Sigmoid colon (tissue), 7 donors: ENCODE measurements around the gene ENTPD1. TPM values are rescaled to one million over a fixed set of nuclear protein-coding genes. Genes with fewer than 3 reads are reported as not detected.

Experiments
- DNase-seq: peaks from one replicate; pipeline ENCODE4 v3.0.0-alpha.2; 2019
- H3K27ac ChIP-seq, 4 donors: fragments of 200-600 bp; sonication (generic); one replicate each; pipeline ENCODE4 v1.5.1; 2016 to 2019; ENCODE audit warnings: mild to moderate bottlenecking in 1 of 4
- H3K27me3 ChIP-seq, 3 donors: fragments of 200-600 bp; sonication (generic); one replicate each; pipeline ENCODE4 v1.5.1; 2019; ENCODE audit warnings: mild to moderate bottlenecking in 1 of 3
- H3K36me3 ChIP-seq, 4 donors: fragments of 200-600 bp; sonication (generic); one replicate each; pipeline ENCODE4 v1.5.1; 2016 to 2019
- H3K4me1 ChIP-seq, 4 donors: fragments of 200-600 bp; sonication (generic); one replicate each; pipeline ENCODE4 v1.5.1; 2017 to 2019
- H3K4me3 ChIP-seq, 4 donors: fragments of 200-600 bp; sonication (generic); one replicate each; pipeline ENCODE4 v1.5.1; 2017 to 2019; ENCODE audit warnings: mild to moderate bottlenecking in 2 of 4, moderate library complexity in 1 of 4
- H3K9me3 ChIP-seq, 4 donors: fragments of 200-600 bp in 3 of 4; sonication (generic) in 3 of 4; one replicate each; pipeline versions ENCODE4 v1.5.1 to v1.6.1; 2013 to 2019
- CTCF ChIP-seq, 4 experiments: fragments of 450-650 bp in 3 of 4; fragments of 200-600 bp in 1 of 4; IDR thresholded peaks; one replicate each; pipeline ENCODE4 v1.5.1; 2016 to 2019; ENCODE audit warnings: antibody characterized with exemption in 4 of 4, mild to moderate bottlenecking in 3 of 4, moderate library complexity in 2 of 4
- EP300 ChIP-seq, 4 donors: sonication (generic); formaldehyde crosslinking; IDR thresholded peaks; one replicate each; pipeline ENCODE4 v1.6.1; 2017; ENCODE audit warnings: antibody characterized with exemption in 4 of 4
- POLR2A ChIP-seq, 2 donors: fragments of 450-650 bp; IDR thresholded peaks; one replicate each; pipeline ENCODE4 v1.6.1; 2016; ENCODE audit warnings: antibody characterized with exemption in 2 of 2, mild to moderate bottlenecking in 2 of 2, moderate library complexity in 2 of 2
- POLR2AphosphoS5 ChIP-seq, 4 donors: sonication (generic); formaldehyde crosslinking; IDR thresholded peaks; one replicate each; pipeline ENCODE4 v1.6.1; 2017; ENCODE audit warnings: antibody characterized with exemption in 4 of 4
- WGBS, 2 donors: extraction: QIAGEN DNeasy Blood & Tissue Kit; methylation state at CpG; one replicate each; pipeline ENCODE4 v1.1.7; 2013; 5-methylcytosine and 5-hydroxymethylcytosine counted together
- intact Hi-C: fragments of 100-400 bp; cut with DNase I; formaldehyde crosslinking; loops from one replicate; pipeline ENCODE4 v1.15.1; 2023
- polyA plus RNA-seq, 3 donors: library from polyadenylated mRNA; stranded (reverse); fragments of 200-250 nt; gene quantifications; one replicate each; pipeline ENCODE4 v1.2.3, GENCODE V29; 2013
- total RNA-seq, 4 donors: library from RNA; depleted of rRNA; stranded (reverse); fragments of >200 nt; gene quantifications; one replicate each; pipeline ENCODE4 v1.1.0, GENCODE V29; 2016
- donor health status: healthy with polysubstance abuse.
- donor health status: Bipolar disorder and iron deficiency.
- donor health status: healthy.

Gene ENTPD1
- total and polyA plus RNA-seq, 7 donors, result 5.4 to 112 (median 18.5) TPM

- 60 to 93% methylated on average over 3 of the region's 3 CpGs for WGBS, 2 donors
- no peaks in the 10 kb centered on the region for H3K36me3 ChIP-seq
- DNase-seq, result no peak
- intact Hi-C loops, result no loop called here
- no peaks in the 10 kb centered on the region for H3K9me3 ChIP-seq
- H3K27me3 ChIP-seq, result no peaks in the 10 kb centered on the region
- no peak overlapping the region for H3K4me3 ChIP-seq
- peaks cover 0 to 46% (median 24%) of the 10 kb centered on the region in 4 donors for H3K4me1 ChIP-seq
- TF ChIP-seq POLR2A (IDR thresholded peaks at IDR 0.05) (no peak), CTCF (IDR thresholded peaks at IDR 0.05) (no peak), POLR2AphosphoS5 (IDR thresholded peaks at IDR 0.05) (no peak), EP300 (IDR thresholded peaks at IDR 0.05) (no peak)
- peak overlapping the region in 2 of 4 donors; percentile 49 to 60 for H3K27ac ChIP-seq
Measured at GRCh38 chr10:95837783-95838182, 81.8 kb downstream of the ENTPD1 start.

- Histone ChIP-seq H3K27ac (peak overlapping the region in 2 of 4 donors; percentile 38 to 79), H3K27me3 (no peaks in the 10 kb centered on the region), H3K9me3 (no peaks in the 10 kb centered on the region), H3K36me3 (peaks cover 0 to 20% (median 2%) of the 10 kb centered on the region in 4 donors), H3K4me3 (no peak overlapping the region), H3K4me1 (peaks cover 0 to 41% (median 20%) of the 10 kb centered on the region in 4 donors)
- TF ChIP-seq CTCF (IDR thresholded peaks at IDR 0.05) (no peak), EP300 (IDR thresholded peaks at IDR 0.05) (no peak), POLR2AphosphoS5 (IDR thresholded peaks at IDR 0.05) (no peak), POLR2A (IDR thresholded peaks at IDR 0.05) (no peak)
- intact Hi-C loops, result loop anchor here (5.0 kb wide), 1 partner anchor 83 kb away; the partner anchor contains the start of gene ENTPD1
- DNase-seq, result no peak
- WGBS, 2 donors, result 78 to 81% methylated on average over 2 of the region's 2 CpGs
Measured at GRCh38 chr10:95840121-95840520, 84.2 kb downstream of the ENTPD1 start.

GRCh38 chr10:95840681-95841080, 84.7 kb downstream of the ENTPD1 start:
- intact Hi-C loops, result loop anchor here (1.0 to 5.0 kb wide), 2 partner anchors 83 to 146 kb away; partner anchors contain the start of gene ENTPD1
- Histone ChIP-seq H3K27me3 (no peaks in the 10 kb centered on the region), H3K27ac (peak overlapping the region in 3 of 4 donors; percentile 42 to 79 (median 60)), H3K9me3 (no peaks in the 10 kb centered on the region), H3K4me1 (peaks cover 0 to 37% (median 20%) of the 10 kb centered on the region in 4 donors), H3K4me3 (no peak overlapping the region), H3K36me3 (peaks cover 0 to 25% (median 4%) of the 10 kb centered on the region in 4 donors)
- WGBS, 2 donors, result 58% methylated on average over 1 of the region's 1 CpG
- TF ChIP-seq CTCF (IDR thresholded peaks at IDR 0.05) (no peak), EP300 (IDR thresholded peaks at IDR 0.05) (no peak), POLR2A (IDR thresholded peaks at IDR 0.05) (no peak), POLR2AphosphoS5 (IDR thresholded peaks at IDR 0.05) (no peak)
- no peak for DNase-seq

GRCh38 chr10:95841661-95842498, 85.9 kb downstream of the ENTPD1 start:
- no peaks in the 10 kb centered on the region for H3K9me3 ChIP-seq
- peak overlapping the region in 3 of 4 donors; percentile 42 to 79 (median 60) for H3K27ac ChIP-seq
- H3K36me3 ChIP-seq, result peaks cover 0 to 33% (median 4%) of the 10 kb centered on the region in 4 donors
- no peak for DNase-seq
- peaks cover 0 to 31% (median 15%) of the 10 kb centered on the region in 4 donors for H3K4me1 ChIP-seq
- no peak for TF ChIP-seq POLR2A (IDR thresholded peaks at IDR 0.05)
- TF ChIP-seq CTCF (IDR thresholded peaks at IDR 0.05), result peak; percentile 52 to 64 (median 58)
- TF ChIP-seq EP300 (IDR thresholded peaks at IDR 0.05), result no peak
- peak in 2 of 4 donors; percentile 11 to 20 for TF ChIP-seq POLR2AphosphoS5 (IDR thresholded peaks at IDR 0.05)
- WGBS, 2 donors, result 38 to 41% methylated on average over 7 of the region's 7 CpGs
- no peaks in the 10 kb centered on the region for H3K27me3 ChIP-seq
- H3K4me3 ChIP-seq, result no peak overlapping the region
- intact Hi-C loops, result loop anchor here (1.0 to 5.0 kb wide), 2 partner anchors 85 to 148 kb away; partner anchors contain the start of gene ENTPD1
